IMR-90 (cell line): ENCODE data around the gene TACC2. TPM values are rescaled to one million over a fixed set of nuclear protein-coding genes. Genes with fewer than 3 reads are reported as not detected.

ENCODE experiments used
- ATAC-seq: fragments of 200-7000 bp; cut with Tn5 transposase; 2 replicates; pipeline ENCODE4 v1.9.1; 2020; ENCODE audit warnings: low read depth, mild to moderate bottlenecking, moderate library complexity
- BruUV-seq: library from RNA; stranded (reverse); fragments of 400-500 nt; replicated peaks from 2 replicates; lab custom pipeline; 2021; lab: Mats Ljungman, UMichigan
- CTCF ChIA-PET: fragments of 300-600 bp; formaldehyde crosslinking; extraction: SDS; loops from one replicate; lab custom pipeline; 2021; ENCODE audit warnings: antibody characterized with exemption; lab: Yijun Ruan, JAX
- POLR2A ChIA-PET: fragments of 300-600 bp; sonication (Branson Sonifier 250); formaldehyde crosslinking; loops from one replicate; lab custom pipeline; 2022; ENCODE audit warnings: antibody characterized with exemption; ENCODE audit not compliant: unreplicated experiment; lab: Charles Lee
- DNase-seq: peaks from one replicate; pipeline ENCODE4 v3.0.0; 2013
- H2AFZ ChIP-seq: replicated peaks from 2 replicates; pipeline ENCODE3; 2013; ENCODE audit warnings: low read length, mild to moderate bottlenecking; ENCODE audit not compliant: poor library complexity
- H2AK5ac ChIP-seq: 2 replicates; pipeline ENCODE4 v1.6.1; 2013; ENCODE audit warnings: low read depth, low read length, inconsistent platforms
- H2AK9ac ChIP-seq: replicated peaks from 2 replicates; pipeline ENCODE3; 2013; ENCODE audit warnings: mild to moderate bottlenecking, low read depth, low read length, moderate library complexity; ENCODE audit not compliant: poor library complexity
- H2BK120ac ChIP-seq: 2 replicates; pipeline ENCODE4 v1.6.1; 2013; ENCODE audit warnings: low read depth, low read length, inconsistent platforms
- H2BK15ac ChIP-seq: 3 replicates; pipeline ENCODE4 v1.6.1; 2013; ENCODE audit warnings: low read depth, low read length, inconsistent platforms
- H2BK20ac ChIP-seq: 2 replicates; pipeline ENCODE4 v1.6.1; 2013; ENCODE audit warnings: low read depth, mild to moderate bottlenecking, inconsistent platforms, low read length, moderate library complexity
- H2BK5ac ChIP-seq: 2 replicates; pipeline ENCODE4 v1.6.1; 2013; ENCODE audit warnings: mild to moderate bottlenecking, low read depth, low read length, inconsistent platforms; ENCODE audit not compliant: poor library complexity, severe bottlenecking
- H3K14ac ChIP-seq: replicated peaks from 2 replicates; pipeline ENCODE4 v1.6.1; 2013; ENCODE audit warnings: low read depth, low read length, inconsistent platforms
- H3K18ac ChIP-seq: 2 replicates; pipeline ENCODE4 v1.6.1; 2013; ENCODE audit warnings: low read depth, low read length, control low read depth
- H3K23ac ChIP-seq: 2 replicates; pipeline ENCODE4 v1.6.1; 2013; ENCODE audit warnings: low read depth, low read length, inconsistent platforms
- H3K27ac ChIP-seq: 2 replicates; pipeline ENCODE4 v1.5.1; 2013; ENCODE audit warnings: mild to moderate bottlenecking, control low read depth, low read length; ENCODE audit not compliant: insufficient read depth
- H3K27me3 ChIP-seq: 2 replicates; pipeline ENCODE4 v1.6.1; 2013; ENCODE audit warnings: low read length; ENCODE audit not compliant: control insufficient read depth, insufficient read depth
- H3K36me3 ChIP-seq: 2 replicates; pipeline ENCODE4 v1.6.1; 2013; ENCODE audit warnings: low read length, mixed read lengths; ENCODE audit not compliant: control insufficient read depth, insufficient read depth
- H3K4ac ChIP-seq: 2 replicates; pipeline ENCODE4 v1.6.1; 2013; ENCODE audit warnings: low read depth, low read length, inconsistent platforms
- H3K4me1 ChIP-seq: 2 replicates; pipeline ENCODE4 v1.6.1; 2013; ENCODE audit warnings: low read length, mixed read lengths; ENCODE audit not compliant: control insufficient read depth, insufficient read depth
- H3K4me2 ChIP-seq: 2 replicates; pipeline ENCODE4 v1.6.1; 2013; ENCODE audit warnings: low read depth, mild to moderate bottlenecking, control low read depth, low read length, moderate library complexity
- H3K4me3 ChIP-seq: 2 replicates; pipeline ENCODE4 v1.5.1; 2013; ENCODE audit warnings: low read depth, mild to moderate bottlenecking, control low read depth, low read length, moderate library complexity; ENCODE audit not compliant: insufficient read depth
- H3K56ac ChIP-seq: 2 replicates; pipeline ENCODE4 v1.6.1; 2013; ENCODE audit warnings: low read length, inconsistent platforms; ENCODE audit not compliant: insufficient read depth; ENCODE audit errors: extremely low read depth
- H3K79me1 ChIP-seq, 2 experiments: 2 replicates each; pipeline ENCODE4 v1.6.1; 2013; ENCODE audit warnings: low read length in 2 of 2, inconsistent platforms in 1 of 2, low read depth in 1 of 2
- H3K9ac ChIP-seq: 2 replicates; pipeline ENCODE4 v1.6.1; 2013; ENCODE audit warnings: low read depth, low read length, control low read depth
- H3K9me1 ChIP-seq: 2 replicates; pipeline ENCODE4 v1.6.1; 2013; ENCODE audit warnings: low read length, inconsistent platforms; ENCODE audit not compliant: insufficient read depth
- H3K9me3 ChIP-seq: 2 replicates; pipeline ENCODE4 v1.6.1; 2013; ENCODE audit warnings: low read length; ENCODE audit not compliant: control insufficient read depth, insufficient read depth
- H4K20me1 ChIP-seq: 2 replicates; pipeline ENCODE4 v1.6.1; 2013; ENCODE audit warnings: low read length, inconsistent platforms; ENCODE audit not compliant: insufficient read depth
- H4K5ac ChIP-seq: 2 replicates; pipeline ENCODE4 v1.6.1; 2013; ENCODE audit warnings: mild to moderate bottlenecking, low read depth, low read length, control low read depth
- H4K8ac ChIP-seq, 2 experiments: 2 replicates each; pipeline ENCODE4 v1.6.1; 2013; ENCODE audit warnings: low read depth in 2 of 2, low read length in 2 of 2, control low read depth in 1 of 2, inconsistent platforms in 1 of 2
- H4K91ac ChIP-seq: 2 replicates; pipeline ENCODE4 v1.6.1; 2013; ENCODE audit warnings: low read depth, low read length, inconsistent platforms; ENCODE audit not compliant: insufficient read depth
- BHLHE40 ChIP-seq: fragments of 150-350 bp; IDR thresholded peaks from 2 replicates; pipeline ENCODE4 v1.6.1; 2016; ENCODE audit warnings: mild to moderate bottlenecking, low read depth, low read length
- CEBPB ChIP-seq: IDR thresholded peaks from 2 replicates; pipeline ENCODE4 v1.6.1; 2012; ENCODE audit warnings: low read depth, low read length, improper control_type of control experiment
- CHD1 ChIP-seq: IDR thresholded peaks from 2 replicates; pipeline ENCODE4 v1.6.1; 2012; ENCODE audit warnings: low read depth, low read length, improper control_type of control experiment
- CTCF ChIP-seq: conservative IDR thresholded peaks from 2 replicates; pipeline ENCODE4 v1.5.1; 2012; ENCODE audit warnings: mild to moderate bottlenecking, low read depth, low read length, improper control_type of control experiment
- ELK1 ChIP-seq: fragments of 150-350 bp; IDR thresholded peaks from 2 replicates; pipeline ENCODE4 v1.6.1; 2016; ENCODE audit warnings: low read depth, mild to moderate bottlenecking, low read length, moderate library complexity, borderline replicate concordance
- MAFK ChIP-seq: IDR thresholded peaks from 2 replicates; pipeline ENCODE4 v1.6.1; 2012; ENCODE audit warnings: low read depth, low read length, improper control_type of control experiment
- NFE2L2 ChIP-seq: fragments of 150-350 bp; IDR thresholded peaks from 2 replicates; pipeline ENCODE4 v1.6.1; 2016; ENCODE audit warnings: low read depth, mild to moderate bottlenecking, low read length
- RAD21 ChIP-seq: IDR thresholded peaks from 2 replicates; pipeline ENCODE4 v1.6.1; 2012; ENCODE audit warnings: low read length, improper control_type of control experiment
- RFX5 ChIP-seq: IDR thresholded peaks from 2 replicates; pipeline ENCODE4 v1.8.0; 2012; ENCODE audit warnings: low read depth, mild to moderate bottlenecking, low read length, moderate library complexity
- SMC3 ChIP-seq: fragments of 150-350 bp; IDR thresholded peaks from 2 replicates; pipeline ENCODE4 v1.6.1; 2016; ENCODE audit warnings: low read depth, mild to moderate bottlenecking, antibody characterized with exemption, low read length, moderate library complexity
- WGBS, 2 experiments: methylation state at CpG; one replicate each; pipeline versions ENCODE4 v1.1.5 to v1.1.7; 2013; ENCODE audit warnings: missing lambda C conversion rate in 2 of 2; ENCODE audit not compliant: insufficient read length in 1 of 2; ENCODE audit errors: extremely low coverage in 2 of 2; 5-methylcytosine and 5-hydroxymethylcytosine counted together
- dilution Hi-C: fragments of 300-500 bp; cut with HindIII; formaldehyde crosslinking; loops from one replicate; pipeline ENCODE4 v1.14.3; 2018; ENCODE audit warnings: low sequenced_read_pairs; ENCODE audit not compliant: unreplicated experiment
- in situ Hi-C: fragments of 300-500 bp; cut with MboI; formaldehyde crosslinking; loops from 3 replicates; pipeline ENCODE4 v1.14.3; 2019; ENCODE audit warnings: low sequenced_read_pairs, inconsistent platforms, mixed read lengths
- intact Hi-C: fragments of 100-400 bp; cut with micrococcal nuclease; formaldehyde crosslinking; loops from 2 replicates; pipeline ENCODE4 v1.10.0; 2022
- polyA plus RNA-seq, 3 experiments: library from polyadenylated mRNA; depleted of rRNA; stranded (reverse); fragments of >200 nt; gene quantifications; 2 replicates each; pipeline ENCODE4 v1.2.3, GENCODE V29; 2012; ENCODE audit warnings: low replicate concordance in 1 of 3
- total RNA-seq: library from RNA; depleted of rRNA; stranded (reverse); fragments of >200 nt; gene quantifications from 2 replicates; pipeline ENCODE4 v1.2.3, GENCODE V29; 2012

TACC2 gene
- total and polyA plus RNA-seq, 2 of the 4 experiments (the other 2 are of a cell fraction) = 2.9 to 15.4 TPM

GRCh38 chr10:122052701-122053100 is 63.7 kb downstream of the TACC2 start:
- Histone ChIP-seq H2BK5ac (no peak overlapping the region), H3K27me3 (no peaks in the 10 kb centered on the region), H2BK120ac (no peak overlapping the region), H3K18ac (no peak overlapping the region), H2BK20ac (no peak overlapping the region), H4K5ac (no peak overlapping the region), H3K4ac (no peak overlapping the region), H2BK15ac (no peak overlapping the region), H3K9me3 (no peaks in the 10 kb centered on the region), H3K36me3 (no peaks in the 10 kb centered on the region), H3K79me1 (no peaks in the 10 kb centered on the region), H3K9ac (no peak overlapping the region), H3K4me1 (no peaks in the 10 kb centered on the region), H3K9me1 (peaks cover 5% of the 10 kb centered on the region; the same call in 1 of the 2 replicates), H3K23ac (no peak overlapping the region), H4K20me1 (no peaks in the 10 kb centered on the region), H4K91ac (no peak overlapping the region), H4K8ac (no peak overlapping the region), H2AFZ (no peak overlapping the region), H3K14ac (no peak overlapping the region), H3K56ac (no peak overlapping the region), H3K4me3 (no peak overlapping the region), H2AK5ac (no peak overlapping the region), H3K27ac (no peak overlapping the region), H3K4me2 (no peak overlapping the region), H2AK9ac (no peak overlapping the region)
- no TSS peak for BruUV-seq
- POLR2A ChIA-PET = no interaction called here
- DNase-seq (peak; percentile 21), ATAC-seq (no peak)
- dilution Hi-C loops = no loop called here
- 83% methylated on average over 2 of the region's 6 CpGs; no CpG with 5 or more reads in 1 of the 2 experiments for WGBS, 2 experiments
- TF ChIP-seq SMC3 = no peak
- no peak for TF ChIP-seq CHD1
- no peak for TF ChIP-seq BHLHE40
- TF ChIP-seq MAFK = no peak
- TF ChIP-seq CEBPB = no peak
- no peak for TF ChIP-seq RFX5
- TF ChIP-seq CTCF = no peak
- TF ChIP-seq ELK1 = no peak
- no peak for TF ChIP-seq RAD21
- no peak for TF ChIP-seq NFE2L2
- intact Hi-C loops = loop anchor here (5.0 to 10.0 kb wide), 4 partner anchors 125 to 512 kb away; partner anchors contain the start of genes ATE1 and DMBT1
- in situ Hi-C loops = no loop called here
- CTCF ChIA-PET = interaction anchor here (1.0 to 1.5 kb wide), 2 partner anchors 11 to 167 kb away, joined by 3 to 13 read pairs; no protein-coding TSS in a partner anchor
